T-helper 1 cell (primary cell): ENCODE results near the gene CARD19.

Source experiments
- DNase-seq, 5 donors: peaks; one replicate each; pipeline ENCODE4 v3.0.0-alpha.2; 2012 to 2020
- total RNA-seq, 4 donors: gene quantifications; one replicate each; lab custom pipeline; 2026; lab: John Stamatoyannopoulos, UW

CARD19 gene
- 21.5 to 33.9 (median 22.8) reads per million in 4 donors for total RNA-seq

- DNase-seq = peak; percentile 47 to 63 (median 54)
Observed at GRCh38 chr9:93096131-93096802, at the start of gene CARD19. Gene CARD19, plus strand, starts transcription at chr9:93096217. Its CDS starts 129 bp downstream, at chr9:93096346.

GRCh38 chr9:93048566-93049448, 47.2 kb upstream of the CARD19 start:
- no peak for DNase-seq

- no peak for DNase-seq
Observed at GRCh38 chr9:93049491-93049890, 46.5 kb upstream of the CARD19 start.

- DNase-seq = no peak
Observed at GRCh38 chr9:93050231-93050630, 45.8 kb upstream of the CARD19 start.

GRCh38 chr9:93051680-93052089, 44.3 kb upstream of the CARD19 start:
- no peak for DNase-seq

GRCh38 chr9:93052791-93053540, 43.1 kb upstream of the CARD19 start:
- DNase-seq = no peak

- DNase-seq = no peak
Observed at GRCh38 chr9:93053781-93054331, 42.2 kb upstream of the CARD19 start.

GRCh38 chr9:93054758-93055704, 41.0 kb upstream of the CARD19 start:
- DNase-seq = no peak

- DNase-seq = no peak
Observed at GRCh38 chr9:93057042-93057702, 38.8 kb upstream of the CARD19 start.

- no peak for DNase-seq
Observed at GRCh38 chr9:93057703-93058354, 38.2 kb upstream of the CARD19 start.

GRCh38 chr9:93058355-93059010, 37.5 kb upstream of the CARD19 start, which contains the start of gene SUSD3:
Gene SUSD3, plus strand, starts transcription at chr9:93058701. Its CDS starts 42 bp downstream, at chr9:93058743.
- peak; percentile 52 to 82 (median 57) for DNase-seq

GRCh38 chr9:93059011-93059714, 36.9 kb upstream of the CARD19 start:
- DNase-seq = peak in 2 of 5 donors; percentile 39 to 44

- no peak for DNase-seq
Observed at GRCh38 chr9:93059715-93060578, 36.1 kb upstream of the CARD19 start.

- peak in 1 of 5 donors; percentile 57 for DNase-seq
Observed at GRCh38 chr9:93060746-93061259, 35.2 kb upstream of the CARD19 start.

- no peak for DNase-seq
Observed at GRCh38 chr9:93061260-93061751, 34.7 kb upstream of the CARD19 start.

GRCh38 chr9:93061791-93062763, 33.9 kb upstream of the CARD19 start:
- peak in 1 of 5 donors; percentile 50 for DNase-seq
